Heart right ventricle (tissue), 16 donors: Measurements from ENCODE around the gene ZNF362. TPM values are rescaled to one million over a fixed set of nuclear protein-coding genes. Genes with fewer than 3 reads are reported as not detected.

Experiments
- ATAC-seq, 8 donors: fragments of 200-7000 bp; cut with Tn5 transposase; one replicate each; pipeline ENCODE4 v1.9.1; 2020; ENCODE audit warnings: mild to moderate bottlenecking in 8 of 8, moderate library complexity in 8 of 8, moderate number of reproducible peaks in 1 of 8
- DNase-seq, 2 donors: peaks; one replicate each; pipeline ENCODE4 v3.0.0-alpha.2; 2020
- H3K27ac ChIP-seq, 10 donors: fragments of 200-600 bp; sonication (generic) in 2 of 10; one replicate each; pipeline versions ENCODE4 v1.5.0 to v1.8.0; 2020 to 2022; ENCODE audit warnings: mild to moderate bottlenecking in 3 of 10
- H3K27me3 ChIP-seq, 7 donors: fragments of 200-600 bp; one replicate each; pipeline ENCODE4 v1.8.0; 2021 to 2022; ENCODE audit warnings: mild to moderate bottlenecking in 2 of 7
- H3K36me3 ChIP-seq, 9 donors: fragments of 200-600 bp; sonication (generic) in 1 of 9; one replicate each; pipeline versions ENCODE4 v1.5.0 to v1.8.0; 2020 to 2022; ENCODE audit warnings: mild to moderate bottlenecking in 2 of 9
- H3K4me1 ChIP-seq, 9 donors: fragments of 200-600 bp; sonication (generic) in 1 of 9; one replicate each; pipeline versions ENCODE4 v1.5.0 to v1.8.0; 2020 to 2022; ENCODE audit warnings: mild to moderate bottlenecking in 4 of 9
- H3K4me3 ChIP-seq, 10 donors: fragments of 200-600 bp; sonication (generic) in 2 of 10; one replicate each; pipeline versions ENCODE4 v1.5.0 to v1.8.0; 2020 to 2022; ENCODE audit warnings: mild to moderate bottlenecking in 7 of 10, moderate library complexity in 2 of 10
- H3K9me3 ChIP-seq, 11 donors: fragments of 200-600 bp in 10 of 11; sonication (generic) in 2 of 11; one replicate each; pipeline versions ENCODE4 v1.5.0 to v1.8.0; 2013 to 2022; ENCODE audit warnings: mild to moderate bottlenecking in 2 of 11, control low read depth in 1 of 11, moderate library complexity in 1 of 11
- CTCF ChIP-seq, 9 donors: fragments of 200-600 bp; sonication (generic) in 2 of 9; IDR thresholded peaks; one replicate each; pipeline versions ENCODE4 v1.5.0 to v1.8.0; 2021 to 2022; ENCODE audit warnings: antibody characterized with exemption in 9 of 9, mild to moderate bottlenecking in 5 of 9, moderate library complexity in 1 of 9
- WGBS, 2 donors: extraction: QIAGEN DNeasy Blood & Tissue Kit; methylation state at CpG; one replicate each; pipeline ENCODE4 v1.1.7; 2013; ENCODE audit warnings: inconsistent platforms in 1 of 2; 5-methylcytosine and 5-hydroxymethylcytosine counted together
- intact Hi-C, 10 donors: fragments of 100-400 bp; cut with DNase I; formaldehyde crosslinking; loops; one replicate each; pipeline versions ENCODE4 v1.11.1 to v1.14.2; 2022
- polyA plus RNA-seq, 2 donors: library from polyadenylated mRNA; stranded (reverse); fragments of 200-250 nt; gene quantifications; one replicate each; pipeline ENCODE4 v1.2.3, GENCODE V29; 2013
- total RNA-seq, 10 donors: library from RNA; stranded (reverse); fragmentation: NEBNext Ultra II Directional in 3 of 10; extraction: Animal tissue kit (Norgen Biotek cat#: 25700) in 3 of 10; gene quantifications; one replicate each; pipeline versions ENCODE4 v1.2.1 to v1.2.4, GENCODE V29; 2021 to 2023
- donor health status: Arrhythmogenic right ventricular cardiomyopathy.
- donor health status: ischemic (EF 13 %, LVEDD 7.1; RV severe dilation, severe dysfunction).
- donor health status: healthy with polysubstance abuse.
- donor health status: DM: no; HTN: yes; CAD: no.
- donor health status: DM: no; HTN: no; CAD: no.
- donor health status: ischemic (EF 25% LVEDD 6.9; RV normal size, moderate dysfunction).
- donor health status: ischemic (EF 25% LVEDD 5.7; RV mildly dilated, moderate dysfunction).
- donor health status: healthy.
- donor health status: DM: yes; HTN: yes; CAD: no.
- donor health status: Ischemic cardiomyopathy.
- donor health status: ischemic (EF 35%, LVEDD 5.7; RV mildly dilated, moderate dysfunction).
- donor health status: nonischemic (EF 11% LVEDD 7.7; RV severe dilation, severe dysfunction).
- donor health status: DM: yes; HTN: yes; CAD: no.
- donor health status: PGD.
- donor health status: ischemic (EF 29% LVEDD 5.4; RV normal size, mild dysfunction).
- donor health status: nonischemic (EF 23%, LVEDD 6.1; RV moderate dilation, normal function).

Gene ZNF362
- total and polyA plus RNA-seq, 12 donors, result 9.1 to 39.2 (median 31.3) TPM

GRCh38 chr1:33301273-33301984 is 45.1 kb downstream of the ZNF362 start:
- peaks cover 0 to 3% (median 0%) of the 10 kb centered on the region in 11 donors for H3K9me3 ChIP-seq
- DNase-seq, result no peak
- 75 to 82% methylated on average over 4 of the region's 4 CpGs for WGBS, 2 donors
- H3K4me1 ChIP-seq, result peaks cover under 1 to 35% (median 19%) of the 10 kb centered on the region in 9 donors
- peaks cover 0 to 41% (median 13%) of the 10 kb centered on the region in 9 donors for H3K36me3 ChIP-seq
- H3K4me3 ChIP-seq, result no peak overlapping the region
- peaks cover 0 to 7% (median 2%) of the 10 kb centered on the region in 7 donors for H3K27me3 ChIP-seq
- no peak for TF ChIP-seq CTCF (IDR thresholded peaks at IDR 0.05)
- peak overlapping the region in 1 of 10 donors; percentile 6 for H3K27ac ChIP-seq
- intact Hi-C loops, result loop anchor here in 4 of 10 donors (5.0 to 10.0 kb wide), 4 partner anchors 36 to 311 kb away; no protein-coding TSS in a partner anchor
- ATAC-seq, result peak in 1 of 8 donors; percentile 35

- Histone ChIP-seq H3K27me3 (peaks cover 0 to 16% (median 6%) of the 10 kb centered on the region in 7 donors), H3K27ac (peak overlapping the region in 1 of 10 donors; percentile 6), H3K4me3 (no peak overlapping the region), H3K4me1 (peaks cover 2 to 43% (median 25%) of the 10 kb centered on the region in 9 donors), H3K9me3 (peaks cover 0 to 3% (median 0%) of the 10 kb centered on the region in 11 donors), H3K36me3 (peaks cover 0 to 32% (median 13%) of the 10 kb centered on the region in 9 donors)
- ATAC-seq (no peak), DNase-seq (no peak)
- no peak for TF ChIP-seq CTCF (IDR thresholded peaks at IDR 0.05)
- intact Hi-C loops, result loop anchor here in 4 of 10 donors (2.0 to 10.0 kb wide), 5 partner anchors 35 to 310 kb away; no protein-coding TSS in a partner anchor
- WGBS, 2 donors, result 96 to 100% methylated on average over 1 of the region's 1 CpG
These were observed 46.0 kb downstream of the ZNF362 start for GRCh38 chr1:33302325-33302724.

DNA sequence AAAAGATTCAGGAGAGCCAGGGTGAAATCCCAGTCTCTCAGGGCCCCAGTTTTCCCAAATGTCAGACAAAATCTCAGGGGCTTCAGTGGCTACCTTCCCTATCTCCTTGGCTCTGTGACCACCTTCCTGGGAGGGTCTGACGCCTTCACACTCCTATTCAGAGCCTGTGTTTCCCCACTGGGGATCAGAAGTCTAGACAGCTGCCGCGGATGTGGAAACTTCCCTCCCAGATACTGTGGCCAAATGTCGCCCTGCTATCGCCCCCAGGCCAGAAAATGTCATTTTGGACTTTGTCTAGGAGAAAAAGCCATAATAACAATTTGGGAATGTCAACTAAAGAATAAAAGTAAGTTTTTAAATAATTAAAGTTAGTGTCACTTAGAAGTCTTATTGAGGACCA is 48.7 kb downstream of the ZNF362 start:
- peaks cover 2 to 39% (median 20%) of the 10 kb centered on the region in 9 donors for H3K4me1 ChIP-seq
- H3K27ac ChIP-seq, result no peak overlapping the region
- H3K27me3 ChIP-seq, result peaks cover 0 to 16% (median 6%) of the 10 kb centered on the region in 7 donors
- intact Hi-C loops, result loop anchor here in 1 of 10 donors (10.0 kb wide), 1 partner anchor 80 kb away; no protein-coding TSS in a partner anchor
- no peak for DNase-seq
- ATAC-seq, result no peak
- WGBS, 2 donors, result 90 to 91% methylated on average over 5 of the region's 5 CpGs
- H3K9me3 ChIP-seq, result peaks cover 0 to 3% (median 0%) of the 10 kb centered on the region in 11 donors
- H3K4me3 ChIP-seq, result no peak overlapping the region
- peaks cover 0 to 5% (median under 1%) of the 10 kb centered on the region in 9 donors for H3K36me3 ChIP-seq
- no peak for TF ChIP-seq CTCF (IDR thresholded peaks at IDR 0.05)

DNA sequence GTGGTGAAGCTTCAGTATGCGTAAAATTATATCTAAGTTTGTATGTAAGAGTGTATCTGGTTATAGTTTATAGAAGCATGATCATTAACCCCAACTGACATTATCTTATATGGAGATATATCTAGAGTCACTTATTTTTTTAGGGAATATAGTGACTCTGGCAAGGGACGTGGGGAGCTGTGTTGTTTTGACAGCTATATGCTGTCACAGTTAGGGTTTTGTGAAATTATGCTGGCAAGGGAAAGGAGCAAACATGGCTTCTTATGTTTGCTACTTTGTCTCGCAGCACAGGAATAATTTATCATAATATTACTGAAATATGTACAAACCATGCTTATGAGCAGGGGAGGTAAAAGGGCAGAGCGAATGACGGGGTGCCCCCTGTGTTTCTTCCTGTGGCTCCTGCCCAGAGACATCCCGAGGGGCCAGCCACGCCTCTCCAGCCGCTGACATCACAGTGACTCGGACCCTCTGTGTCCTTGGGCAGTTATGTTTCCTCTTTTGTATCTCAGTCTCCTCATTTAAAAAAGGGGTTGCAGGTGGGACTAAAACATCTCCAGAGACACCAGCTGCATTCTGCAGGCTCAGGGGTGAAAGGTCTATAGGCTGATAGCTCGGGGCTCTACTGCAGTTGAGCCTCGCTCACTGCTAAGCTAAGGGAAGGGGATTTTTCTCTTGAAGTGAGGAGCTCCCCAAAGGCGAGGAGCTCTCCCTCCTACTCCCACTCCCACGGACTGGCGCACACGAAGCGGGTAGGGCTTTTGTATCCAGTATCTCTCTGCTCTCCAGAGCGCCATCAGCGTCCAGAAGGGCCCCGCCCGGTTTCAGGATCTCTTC is 49.7 kb downstream of the ZNF362 start:
- no peak for TF ChIP-seq CTCF (IDR thresholded peaks at IDR 0.05)
- Histone ChIP-seq H3K4me3 (peak overlapping the region in 9 of 10 donors; percentile 12 to 50 (median 43)), H3K27me3 (peaks cover 0 to 16% (median 6%) of the 10 kb centered on the region in 7 donors), H3K36me3 (no peaks in the 10 kb centered on the region), H3K9me3 (peaks cover 0 to 3% (median 0%) of the 10 kb centered on the region in 11 donors), H3K4me1 (peaks cover 2 to 30% (median 13%) of the 10 kb centered on the region in 9 donors), H3K27ac (no peak overlapping the region)
- intact Hi-C loops, result loop anchor here in 1 of 10 donors (10.0 kb wide), 1 partner anchor 81 kb away; no protein-coding TSS in a partner anchor
- ATAC-seq, result peak in 1 of 8 donors; percentile 15
- DNase-seq, result no peak
- WGBS, 2 donors, result 60 to 66% methylated on average over 20 of the region's 20 CpGs
